GM19438 (cell line): ENCODE data around the gene BLZF1.
"Not testable (repeated sequence)": the region's sequence is repeated elsewhere in the genome, so short reads cannot be mapped to it uniquely, and the experiment has no call there.

ENCODE experiments used
- ATAC-seq: cut with Tn5 transposase; IDR thresholded peaks from one replicate; pipeline ENCODE4 v1.9.1; 2021; ENCODE audit warnings: low read depth; ENCODE audit not compliant: unreplicated experiment

BLZF1 gene

GRCh38 chr1:169367686-169368405 is at the start of gene BLZF1, which contains the start of gene NME7:
Gene BLZF1 (plus strand): TSS chr1:169368195. CDS start chr1:169369523, 1,328 bp downstream.
Gene NME7 (minus strand): TSS chr1:169367797. CDS start chr1:169367710, 87 bp downstream.
- peak; percentile 97 for ATAC-seq

DNA sequence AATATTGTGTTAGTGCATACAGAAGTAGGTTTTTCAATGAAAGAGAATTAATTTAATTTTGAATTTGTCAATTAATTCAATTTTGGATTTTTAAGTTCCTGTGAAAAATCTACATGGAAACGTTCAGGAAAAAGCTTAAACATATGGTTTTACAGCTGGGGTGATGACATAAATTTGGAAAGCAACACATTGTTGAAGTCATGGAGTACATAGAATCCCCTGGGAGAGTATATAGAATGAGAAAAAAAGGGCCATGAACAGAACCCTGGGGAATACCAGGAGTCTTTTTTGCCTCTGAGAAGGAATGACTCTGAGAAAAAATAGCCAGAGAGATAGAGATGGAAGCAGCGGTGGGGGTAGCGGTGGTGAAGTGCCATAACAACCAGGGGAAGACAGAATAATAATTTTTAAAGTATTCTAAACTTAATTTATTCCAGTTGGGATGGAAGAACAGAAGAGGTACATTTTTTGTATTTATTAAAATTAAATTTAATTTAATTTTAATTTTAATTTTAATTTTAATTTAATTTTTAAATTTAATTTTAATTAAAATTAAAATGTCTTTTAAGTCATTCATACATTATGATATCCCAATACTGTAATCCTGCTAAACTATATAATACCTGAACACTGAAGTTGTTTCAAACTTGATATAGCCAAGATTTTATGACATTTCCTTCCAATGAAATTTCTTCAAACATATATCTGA is 49.3 kb upstream of the BLZF1 start:
- no peak for ATAC-seq

GRCh38 chr1:169321539-169321938 is 46.5 kb upstream of the BLZF1 start:
- no peak for ATAC-seq

DNA sequence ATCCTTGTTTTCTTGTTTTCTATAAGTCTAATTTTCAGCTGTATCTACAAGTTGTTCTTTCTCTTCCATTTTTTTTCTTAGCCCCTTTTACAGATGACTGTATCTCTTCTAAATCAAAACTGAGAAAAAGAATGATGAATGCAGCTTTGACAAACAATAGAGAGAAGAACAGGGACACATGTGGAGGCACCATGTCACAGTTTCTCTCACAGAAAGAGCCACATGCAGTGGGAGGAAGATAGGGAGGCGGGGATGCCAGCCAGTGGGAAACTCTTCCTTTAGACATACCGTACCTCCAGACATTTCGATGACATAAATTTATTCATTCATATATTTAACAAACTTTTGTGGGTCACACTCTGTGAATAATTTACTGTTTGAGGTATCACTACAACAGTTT is 45.9 kb upstream of the BLZF1 start:
- ATAC-seq = no peak

GRCh38 chr1:169325117-169325516 is 42.9 kb upstream of the BLZF1 start:
- no peak for ATAC-seq

GRCh38 chr1:169326261-169326955 is 41.6 kb upstream of the BLZF1 start:
- peak; percentile 51 for ATAC-seq

GRCh38 chr1:169326956-169327268 is 41.1 kb upstream of the BLZF1 start:
- peak; percentile 90 for ATAC-seq

DNA sequence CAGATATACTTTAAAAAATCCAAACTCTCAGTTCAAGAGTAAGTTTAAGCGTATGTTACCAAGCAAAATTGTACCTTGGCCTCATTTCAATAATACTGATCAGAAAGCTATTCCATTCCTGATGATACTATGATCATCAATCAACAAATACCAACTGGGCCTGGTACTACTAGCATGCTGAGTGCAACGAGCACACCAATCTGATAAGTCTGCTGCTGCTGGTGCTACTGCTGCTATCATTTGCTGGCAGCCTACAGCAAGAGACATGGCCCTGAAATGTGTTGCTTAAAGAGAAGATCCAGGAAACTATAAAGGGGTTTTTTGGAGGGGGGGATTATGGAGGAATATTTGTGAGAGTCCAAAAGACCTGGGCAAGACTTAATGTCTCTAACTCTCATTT is 40.1 kb upstream of the BLZF1 start:
- ATAC-seq = no peak

- no peak for ATAC-seq
These were observed 38.6 kb upstream of the BLZF1 start for GRCh38 chr1:169329383-169329782.

DNA sequence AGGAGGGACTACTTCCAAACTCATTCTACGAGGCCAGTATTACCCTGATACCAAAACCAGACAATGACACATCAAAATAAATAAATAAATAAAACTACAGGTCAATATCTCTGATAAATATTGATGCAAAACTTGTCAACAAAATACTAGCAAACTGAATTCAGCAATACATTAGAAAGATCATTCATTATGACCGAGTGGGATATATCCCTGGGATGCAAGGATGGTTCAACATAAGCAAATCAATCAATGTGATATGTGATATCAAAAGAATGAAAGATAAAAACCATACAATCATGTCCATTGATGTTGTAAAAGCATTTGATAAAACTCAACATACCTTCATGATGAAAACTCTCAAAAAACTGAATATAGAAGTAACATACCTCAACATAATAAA is 37.1 kb upstream of the BLZF1 start:
- no peak for ATAC-seq

GRCh38 chr1:169334727-169335126 is 33.3 kb upstream of the BLZF1 start:
- not testable (repeated sequence) for ATAC-seq

DNA sequence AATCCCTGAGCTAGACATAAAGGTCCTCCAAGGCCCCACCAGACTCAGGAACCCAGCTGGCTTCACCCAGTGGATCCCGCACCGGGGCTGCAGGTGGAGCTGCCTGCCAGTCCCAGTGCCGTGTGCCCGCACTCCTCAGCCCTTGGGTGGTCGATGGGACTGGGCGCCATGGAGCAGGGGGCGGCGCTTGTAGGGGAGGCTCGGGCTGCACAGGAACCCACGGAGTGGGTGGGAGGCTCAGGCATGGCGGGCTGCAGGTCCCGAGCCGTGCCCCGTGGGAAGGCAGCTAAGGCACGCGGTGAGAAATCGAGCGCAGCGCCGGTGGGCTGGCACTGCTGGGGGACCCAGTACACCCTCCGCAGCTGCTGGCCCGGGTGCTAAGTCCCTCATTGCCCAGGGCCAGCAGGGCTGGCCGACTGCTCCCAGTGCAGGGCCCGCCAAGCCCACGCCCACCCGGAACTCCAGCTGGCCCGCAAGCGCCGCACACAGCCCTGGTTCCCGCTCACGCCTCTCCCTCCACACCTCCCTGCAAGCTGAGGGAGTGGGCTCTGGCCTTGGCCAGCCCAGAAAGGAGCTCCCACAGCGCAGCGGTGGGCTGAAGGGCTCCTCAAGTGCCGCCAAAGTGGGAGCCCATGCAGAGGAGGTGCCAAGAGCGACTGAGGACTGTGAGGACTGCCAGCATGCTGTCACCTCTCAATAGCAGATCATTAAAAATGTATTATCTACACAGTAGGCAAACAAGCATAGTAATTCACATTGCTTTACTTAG is 30.9 kb upstream of the BLZF1 start:
- not testable (repeated sequence) for ATAC-seq

- ATAC-seq = no peak
These were observed 29.4 kb upstream of the BLZF1 start for GRCh38 chr1:169338617-169339016.

GRCh38 chr1:169339773-169340172 is 28.2 kb upstream of the BLZF1 start:
- ATAC-seq = no peak

GRCh38 chr1:169340882-169341281 is 27.1 kb upstream of the BLZF1 start:
- no peak for ATAC-seq

- ATAC-seq = not testable (repeated sequence)
These were observed 25.9 kb upstream of the BLZF1 start for GRCh38 chr1:169342096-169342495.

- no peak for ATAC-seq
These were observed 22.5 kb upstream of the BLZF1 start for GRCh38 chr1:169345511-169345910.

- no peak for ATAC-seq
These were observed 21.9 kb upstream of the BLZF1 start for GRCh38 chr1:169346036-169346589.

DNA sequence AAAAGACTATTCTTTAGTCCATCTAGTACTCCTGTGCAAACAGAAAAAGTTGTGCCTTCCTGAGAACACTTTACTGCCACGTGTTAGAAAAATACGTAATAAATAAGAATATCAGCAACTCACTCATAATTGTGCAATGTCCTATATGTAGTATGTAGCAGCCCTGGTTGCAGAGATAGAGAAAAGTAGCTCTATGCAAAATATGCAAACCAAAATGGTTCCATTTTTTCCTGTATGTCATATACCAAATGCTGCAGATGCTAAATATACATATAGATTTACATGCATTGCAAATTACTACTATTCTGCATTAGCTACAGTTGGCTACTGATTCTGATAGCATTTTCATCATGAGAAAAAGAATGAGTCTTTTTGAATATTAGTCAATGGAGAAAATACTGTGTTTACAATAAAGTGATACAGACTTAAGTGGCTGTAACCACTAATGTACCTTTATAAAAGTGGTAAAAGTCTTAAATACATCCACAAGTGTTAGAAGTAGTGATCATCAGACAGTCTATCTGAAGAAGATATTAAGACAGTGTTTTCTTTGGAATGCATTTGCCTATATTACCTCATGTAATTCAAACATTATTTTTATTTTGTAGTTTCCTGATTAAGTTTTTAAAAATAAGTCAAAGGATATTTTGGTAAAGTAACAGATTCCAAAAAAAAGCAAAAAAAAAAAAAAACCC is 20.2 kb upstream of the BLZF1 start:
- no peak for ATAC-seq
